Measurements from ENCODE around the gene SLC36A3.
"Not testable (repeated sequence)": the region's sequence is repeated elsewhere in the genome, so short reads cannot be mapped to it uniquely, and the experiment has no call there.

SLC36A3 gene

DNA sequence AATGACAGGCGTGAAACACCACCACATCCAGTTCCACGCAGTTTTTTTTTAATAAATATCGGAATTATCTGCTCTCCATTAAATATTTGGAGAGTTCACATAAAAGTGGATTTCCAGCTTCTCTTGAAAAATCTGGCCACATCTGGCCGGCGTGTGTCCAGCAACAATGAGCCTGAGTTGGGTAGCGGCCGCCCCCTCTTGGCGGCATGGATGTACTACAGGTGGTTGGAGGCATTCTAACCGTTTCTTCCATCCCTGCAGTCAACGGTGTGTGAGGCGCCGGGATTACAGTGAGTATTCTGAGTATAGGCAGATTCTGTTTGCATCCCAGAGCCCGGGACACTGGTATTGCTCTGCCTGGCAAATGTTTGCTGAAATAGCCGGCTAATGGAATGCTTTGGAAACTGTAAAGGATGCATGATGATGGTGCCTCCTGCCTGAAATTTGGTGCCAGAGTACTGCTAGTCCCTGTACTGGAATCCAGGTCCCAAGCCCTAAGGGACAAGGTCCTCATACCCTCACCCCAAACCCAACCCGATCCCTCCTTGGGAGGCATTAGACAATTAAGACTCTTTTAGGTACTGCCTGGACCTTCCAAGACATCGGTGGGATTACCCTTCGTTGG, 64.2 kb downstream of the SLC36A3 start:
- DNase-seq (ENCODE audit: low read depth, low spot score), result peak; percentile 83

DNA sequence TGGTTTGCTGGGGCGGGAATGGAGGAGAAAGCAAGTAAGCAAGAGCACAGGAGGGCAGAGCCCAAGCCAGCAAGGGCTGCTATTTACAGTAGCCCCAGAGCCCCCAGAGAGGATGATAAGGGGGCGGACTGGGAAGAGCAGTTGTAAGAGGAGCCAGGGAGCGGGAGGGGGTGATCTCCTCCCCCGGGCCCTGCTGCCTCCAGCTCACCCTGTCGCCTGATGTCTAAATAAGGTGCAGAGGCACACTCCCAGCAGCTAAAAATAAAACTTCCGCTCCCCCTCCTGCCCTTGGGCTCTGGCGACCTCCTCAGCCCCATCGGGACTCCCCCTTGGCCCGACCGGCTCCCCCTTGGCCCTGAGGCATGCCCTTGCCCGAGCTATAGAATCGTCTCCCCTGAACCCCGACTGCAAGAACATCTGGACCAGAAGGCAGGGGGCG, 65.2 kb downstream of the SLC36A3 start:
- peak; percentile 37 for DNase-seq (ENCODE audit: low read depth, low spot score)

DNA sequence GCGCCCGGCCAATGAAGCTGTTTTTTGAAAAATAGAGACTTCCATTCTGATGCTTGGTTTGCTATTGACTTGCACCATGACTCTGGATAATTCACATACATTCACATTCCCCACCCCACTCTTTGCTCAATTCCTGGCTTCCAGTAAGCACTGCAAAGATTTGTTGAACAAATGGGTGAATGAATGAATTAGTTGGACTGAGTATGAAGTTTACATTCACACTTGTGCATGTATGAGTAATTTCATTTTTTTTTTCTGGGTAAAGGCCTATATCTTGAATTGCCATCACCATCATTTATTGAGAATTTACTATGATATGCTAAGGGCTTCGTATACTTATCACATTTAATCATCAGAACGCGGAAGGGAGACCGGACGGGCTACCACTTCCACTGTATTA, 65.9 kb downstream of the SLC36A3 start:
- no peak for DNase-seq (ENCODE audit: low read depth, low spot score)

DNA sequence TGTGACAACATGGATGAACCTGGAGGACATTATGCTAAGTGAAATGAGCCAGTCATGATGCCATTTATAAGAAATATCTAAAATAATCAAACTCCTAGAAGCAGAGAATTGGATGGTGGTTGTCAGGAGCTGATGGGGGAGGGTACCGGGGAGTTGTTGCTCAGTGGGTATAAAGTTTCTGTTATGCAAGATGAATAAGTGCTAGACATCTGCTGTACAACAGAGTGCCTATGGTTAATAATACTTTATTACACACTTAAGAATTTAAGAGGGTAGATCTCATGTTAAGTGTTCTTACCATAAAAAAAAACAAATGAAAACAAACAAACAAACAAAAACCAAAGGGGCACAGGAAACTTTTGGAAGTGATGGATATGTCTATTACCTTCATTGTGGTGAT, 66.7 kb downstream of the SLC36A3 start:
- DNase-seq (ENCODE audit: low read depth, low spot score), result no peak

DNA sequence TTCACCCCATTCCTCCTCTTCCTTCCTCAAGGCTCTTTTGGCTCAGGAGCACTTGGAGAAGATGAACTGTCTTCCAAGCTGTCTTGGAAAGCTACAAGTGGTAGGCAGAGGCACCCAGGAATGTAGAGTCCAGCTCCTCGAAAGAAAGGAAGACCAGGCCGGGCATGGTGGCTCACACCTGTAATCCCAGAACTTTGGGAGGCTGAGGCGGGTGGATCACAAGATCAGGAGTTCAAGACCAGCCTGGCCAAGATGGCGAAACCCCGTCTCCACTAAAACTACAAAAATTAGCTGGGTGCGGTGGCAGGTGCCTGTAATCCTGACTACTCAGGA, 68.4 kb downstream of the SLC36A3 start:
- DNase-seq (ENCODE audit: low read depth, low spot score), result not testable (repeated sequence)

DNA sequence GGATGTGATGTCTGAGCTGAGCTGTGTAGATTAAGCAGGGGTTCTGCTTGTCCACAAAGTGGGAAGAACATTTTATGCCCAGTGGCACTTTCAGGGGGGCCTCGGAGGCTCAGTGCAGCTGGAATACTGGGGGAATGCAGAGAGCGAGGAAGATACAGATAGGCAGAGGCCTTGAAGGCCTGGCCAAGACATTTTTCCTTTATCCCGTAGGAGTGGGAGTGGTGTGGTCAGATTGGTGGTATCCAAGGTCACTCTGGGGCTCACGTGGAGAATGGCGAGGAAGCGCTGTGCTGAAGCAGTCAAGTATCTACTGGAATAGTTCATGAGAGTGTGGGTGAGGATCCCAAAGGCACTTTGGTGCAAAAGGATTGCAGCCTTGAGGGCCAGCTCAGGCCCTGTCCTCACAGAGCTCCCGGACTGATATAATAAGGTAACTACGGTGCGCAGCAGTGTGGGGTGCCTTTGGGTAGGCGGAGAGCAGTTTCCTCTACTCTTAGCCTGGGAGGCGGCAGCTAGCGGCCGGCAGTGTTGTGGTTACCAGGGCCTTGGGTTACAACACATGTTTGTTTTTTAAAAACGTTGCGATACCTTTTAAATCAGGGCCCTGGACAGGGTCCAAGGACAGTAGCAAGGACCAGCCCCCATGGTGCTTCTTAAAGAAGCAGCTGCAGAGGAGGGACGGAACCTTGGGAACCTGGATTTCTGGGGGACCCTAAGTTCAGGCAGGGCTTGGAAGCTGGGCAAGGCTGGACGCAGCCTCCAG, 68.9 kb downstream of the SLC36A3 start:
- DNase-seq (ENCODE audit: low read depth, low spot score), result no peak

DNA sequence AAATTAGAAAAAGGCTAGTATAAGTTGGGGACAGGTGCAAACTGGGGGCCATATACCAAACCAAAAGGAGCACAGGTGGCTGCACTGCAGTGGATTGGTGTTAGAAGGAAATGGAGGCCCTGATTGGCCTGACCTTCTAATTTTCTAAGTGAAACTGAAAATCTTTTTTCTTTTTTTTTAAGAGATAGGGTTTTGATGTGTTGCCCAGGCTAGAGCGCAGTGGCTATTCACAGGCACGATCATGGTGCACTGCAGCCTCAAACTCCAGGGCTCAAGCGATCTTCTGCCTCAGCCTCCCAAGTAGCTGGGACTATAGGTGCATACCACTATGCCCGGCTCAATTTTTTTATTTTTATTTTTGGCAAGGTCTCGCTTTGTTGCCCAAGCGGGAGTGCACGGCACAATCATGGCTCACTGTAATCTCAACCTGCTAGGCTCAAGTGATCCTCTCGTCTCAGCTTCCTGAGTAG, 69.9 kb downstream of the SLC36A3 start:
- DNase-seq (ENCODE audit: low read depth, low spot score), result no peak

DNA sequence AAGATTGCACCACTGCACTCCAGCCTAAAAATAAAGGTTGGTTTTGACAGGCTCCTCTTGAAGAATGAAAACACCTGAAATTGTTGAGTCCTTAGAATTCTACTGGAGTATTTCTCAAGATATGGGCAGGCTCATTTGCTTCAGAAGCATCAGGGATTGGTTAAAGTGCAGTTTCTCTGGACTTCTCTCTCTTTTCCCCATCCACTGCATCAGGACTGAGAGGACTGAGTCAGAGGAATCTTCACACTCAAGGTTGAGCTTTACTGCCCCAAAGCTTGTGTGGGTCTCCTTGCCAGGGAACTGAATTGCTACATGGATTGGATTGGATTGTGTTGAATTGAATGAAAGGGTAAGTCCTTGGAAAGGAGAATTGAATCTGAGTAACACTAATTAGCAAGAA, 72.2 kb downstream of the SLC36A3 start:
- no peak for DNase-seq (ENCODE audit: low read depth, low spot score)

DNA sequence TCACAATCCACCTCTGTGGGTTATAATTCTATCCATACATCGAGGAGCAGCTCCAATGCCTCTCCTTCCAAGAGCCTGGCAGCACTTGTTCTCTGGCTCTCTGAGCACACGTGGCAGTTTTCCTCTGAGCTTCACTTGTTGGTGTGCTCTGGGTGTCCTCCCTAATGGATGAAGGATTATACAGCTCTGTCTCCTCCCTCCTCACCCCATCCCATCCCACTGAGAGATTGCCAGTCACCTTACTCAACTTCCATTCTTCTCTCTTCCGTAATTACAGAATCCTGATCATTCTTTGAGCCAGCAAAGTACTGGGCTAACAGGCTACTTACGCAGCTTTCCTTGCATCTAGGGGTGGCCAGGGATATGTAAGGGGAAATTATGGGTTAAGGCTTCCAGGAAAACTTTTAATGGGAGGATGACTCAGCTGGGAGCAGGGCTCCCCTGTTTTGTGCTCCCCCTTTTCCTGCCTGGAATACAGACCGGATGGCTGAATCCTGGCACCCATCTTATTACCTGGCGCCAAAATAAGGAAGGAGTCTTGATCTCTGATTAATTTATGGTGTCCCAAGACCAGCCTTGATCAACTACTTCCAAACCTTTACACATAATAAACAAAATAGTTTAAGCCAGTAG, 73.4 kb downstream of the SLC36A3 start:
- DNase-seq (ENCODE audit: low read depth, low spot score), result no peak

DNA sequence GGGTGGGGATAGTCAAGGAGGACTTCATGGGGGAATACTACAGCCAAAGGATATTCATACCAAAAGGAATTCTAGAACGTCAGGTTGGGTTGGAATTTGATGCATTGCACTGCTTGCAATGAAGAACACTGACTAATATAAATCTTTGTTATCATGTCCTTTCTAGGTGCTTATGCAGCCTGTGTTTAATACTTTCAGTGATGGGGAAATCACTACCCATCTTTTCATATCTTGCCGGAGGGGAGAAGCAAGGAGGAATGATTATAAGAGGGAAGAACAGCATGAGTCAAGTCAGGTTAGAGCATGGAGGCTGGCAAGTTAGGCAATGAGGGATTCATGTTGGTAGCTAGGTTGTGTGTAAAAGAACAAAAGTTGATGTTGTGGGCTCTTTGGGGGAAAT, 74.6 kb downstream of the SLC36A3 start:
- no peak for DNase-seq (ENCODE audit: low read depth, low spot score)

DNA sequence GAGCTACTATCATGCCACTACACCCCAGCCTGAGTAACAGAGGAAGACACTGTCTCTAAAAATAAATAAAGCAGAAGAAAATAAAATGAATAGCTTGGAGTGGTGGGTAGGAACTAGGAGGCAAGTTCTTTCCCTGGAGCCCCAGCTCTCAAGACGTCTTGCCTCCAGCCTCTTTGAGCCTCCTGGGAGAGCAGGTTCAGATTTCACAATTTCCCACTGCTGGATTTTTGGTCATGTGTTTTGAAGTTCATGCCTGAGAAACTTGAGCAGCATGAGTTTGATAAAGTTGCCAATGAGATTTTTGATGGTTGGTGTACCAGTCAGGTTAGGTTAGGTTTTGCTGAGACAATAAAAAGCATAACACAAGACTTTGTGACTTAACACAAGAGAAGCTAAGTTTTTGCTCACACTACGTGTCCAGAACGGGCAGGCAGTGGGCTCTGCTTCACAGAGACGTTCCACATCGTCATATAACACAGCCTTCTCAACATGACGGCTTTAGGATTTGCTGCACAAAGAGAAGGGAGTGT, 75.6 kb downstream of the SLC36A3 start:
- DNase-seq (ENCODE audit: low read depth, low spot score), result no peak
